Upper lobe of left lung (tissue), 4 donors: ENCODE results near the gene SBF2.

Source experiments
- CTCF ChIP-seq, 6 experiments: fragments of 450-650 bp in 4 of 6; fragments of 200-600 bp in 2 of 6; sonication (generic) in 2 of 6; IDR thresholded peaks; one replicate each; pipeline ENCODE4 v1.5.1; 2016 to 2019; ENCODE audit warnings: antibody characterized with exemption in 6 of 6
- POLR2AphosphoS5 ChIP-seq, 2 donors: sonication (generic); formaldehyde crosslinking; IDR thresholded peaks; one replicate each; pipeline ENCODE4 v1.5.1; 2017; ENCODE audit warnings: antibody characterized with exemption in 2 of 2

GRCh38 chr11:9874466-9874865, 419.6 kb downstream of the SBF2 start:
- no peak for TF ChIP-seq CTCF (IDR thresholded peaks at IDR 0.05)
- no peak for TF ChIP-seq POLR2AphosphoS5 (IDR thresholded peaks at IDR 0.05)
